Measurements from ENCODE around the gene GRIN3A.
"Not testable (repeated sequence)": the region's sequence is repeated elsewhere in the genome, so short reads cannot be mapped to it uniquely, and the experiment has no call there.

Gene GRIN3A

GRCh38 chr9:101566904-101567724 is 171.3 kb downstream of the GRIN3A start:
- Histone ChIP-seq H3K27me3 (ENCODE audit: insufficient read depth, low read depth, severe bottlenecking) (no peaks in the 10 kb centered on the region), H3K36me3 (peaks cover 50% of the 10 kb centered on the region)
- DNase-seq = peak; percentile 33

DNA sequence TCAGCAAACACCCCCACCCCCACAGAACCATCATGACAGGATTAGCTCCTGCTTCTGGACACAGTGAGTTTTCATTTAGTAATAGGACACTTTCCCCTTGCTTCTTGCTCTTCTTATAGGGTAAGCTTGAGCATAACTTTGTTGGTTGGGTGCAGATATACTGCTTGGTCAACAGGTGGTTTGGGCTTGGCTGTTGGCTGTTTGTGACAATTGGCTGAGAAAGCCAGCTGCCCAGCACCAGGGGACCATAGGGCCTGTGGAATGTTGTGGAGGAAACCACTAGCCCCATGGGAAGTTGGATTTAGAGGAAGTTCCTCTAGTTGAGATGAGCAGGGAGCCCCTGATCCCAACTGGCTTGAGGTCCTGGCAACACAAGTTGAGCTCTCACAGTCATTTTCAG is 174.2 kb downstream of the GRIN3A start:
- no peaks in the 10 kb centered on the region for H3K9me3 ChIP-seq (ENCODE audit: severe bottlenecking)
- no peaks in the 10 kb centered on the region for H3K27me3 ChIP-seq (ENCODE audit: insufficient read depth, low read depth, severe bottlenecking)
- H3K27ac ChIP-seq = no peak overlapping the region
- TF ChIP-seq, protein P1, sequence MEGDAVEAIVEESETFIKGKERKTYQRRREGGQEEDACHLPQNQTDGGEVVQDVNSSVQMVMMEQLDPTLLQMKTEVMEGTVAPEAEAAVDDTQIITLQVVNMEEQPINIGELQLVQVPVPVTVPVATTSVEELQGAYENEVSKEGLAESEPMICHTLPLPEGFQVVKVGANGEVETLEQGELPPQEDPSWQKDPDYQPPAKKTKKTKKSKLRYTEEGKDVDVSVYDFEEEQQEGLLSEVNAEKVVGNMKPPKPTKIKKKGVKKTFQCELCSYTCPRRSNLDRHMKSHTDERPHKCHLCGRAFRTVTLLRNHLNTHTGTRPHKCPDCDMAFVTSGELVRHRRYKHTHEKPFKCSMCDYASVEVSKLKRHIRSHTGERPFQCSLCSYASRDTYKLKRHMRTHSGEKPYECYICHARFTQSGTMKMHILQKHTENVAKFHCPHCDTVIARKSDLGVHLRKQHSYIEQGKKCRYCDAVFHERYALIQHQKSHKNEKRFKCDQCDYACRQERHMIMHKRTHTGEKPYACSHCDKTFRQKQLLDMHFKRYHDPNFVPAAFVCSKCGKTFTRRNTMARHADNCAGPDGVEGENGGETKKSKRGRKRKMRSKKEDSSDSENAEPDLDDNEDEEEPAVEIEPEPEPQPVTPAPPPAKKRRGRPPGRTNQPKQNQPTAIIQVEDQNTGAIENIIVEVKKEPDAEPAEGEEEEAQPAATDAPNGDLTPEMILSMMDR (IDR thresholded peaks at IDR 0.05; ENCODE audit: low read depth, low read length) = no peak
- DNase-seq = no peak
- H3K36me3 ChIP-seq = peaks cover 74% of the 10 kb centered on the region
- H3K4me3 ChIP-seq (ENCODE audit: low read depth, low read length) = no peak overlapping the region

More at GRCh38 chr9:101566904-101567724, 171.3 kb downstream of the GRIN3A start:
- no peak overlapping the region for H3K27ac ChIP-seq
- H3K9me3 ChIP-seq (ENCODE audit: severe bottlenecking) = no peaks in the 10 kb centered on the region
- TF ChIP-seq, protein P1 (IDR thresholded peaks at IDR 0.05; ENCODE audit: low read depth, low read length) = peak; percentile 75
- H3K4me3 ChIP-seq (ENCODE audit: low read depth, low read length) = no peak overlapping the region

GRCh38 chr9:101562966-101563365 is 175.5 kb downstream of the GRIN3A start:
- Histone ChIP-seq H3K27ac (no peak overlapping the region), H3K27me3 (ENCODE audit: insufficient read depth, low read depth, severe bottlenecking) (no peaks in the 10 kb centered on the region), H3K36me3 (peaks cover 82% of the 10 kb centered on the region), H3K4me3 (ENCODE audit: low read depth, low read length) (no peak overlapping the region), H3K9me3 (ENCODE audit: severe bottlenecking) (no peaks in the 10 kb centered on the region)
- TF ChIP-seq, protein P1 (IDR thresholded peaks at IDR 0.05; ENCODE audit: low read depth, low read length) = no peak
- DNase-seq = no peak

DNA sequence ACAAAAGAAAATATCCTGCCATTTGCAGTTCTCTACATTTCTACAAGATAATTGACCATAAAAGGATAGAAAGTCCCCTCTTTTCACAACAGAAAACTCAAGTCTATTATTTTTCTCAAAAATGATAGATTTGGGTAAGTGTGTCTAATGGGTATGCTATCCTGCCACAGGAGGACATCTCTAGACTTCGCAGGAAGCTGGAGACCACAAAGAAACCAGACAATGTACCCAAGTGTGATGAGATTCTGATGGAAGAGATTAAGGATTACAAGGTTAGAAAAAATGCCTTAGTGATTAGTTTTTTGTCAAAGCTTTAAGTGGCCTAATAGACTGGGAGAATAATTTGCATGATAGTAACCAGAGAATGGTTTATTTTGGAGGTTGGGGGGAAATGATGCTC is 176.7 kb downstream of the GRIN3A start:
- Histone ChIP-seq H3K27ac (no peak overlapping the region), H3K27me3 (ENCODE audit: insufficient read depth, low read depth, severe bottlenecking) (no peaks in the 10 kb centered on the region), H3K36me3 (peaks cover 84% of the 10 kb centered on the region), H3K4me3 (ENCODE audit: low read depth, low read length) (no peak overlapping the region), H3K9me3 (ENCODE audit: severe bottlenecking) (no peaks in the 10 kb centered on the region)
- TF ChIP-seq, protein P1 (IDR thresholded peaks at IDR 0.05; ENCODE audit: low read depth, low read length) = no peak
- no peak for DNase-seq

- peaks cover 91% of the 10 kb centered on the region for H3K36me3 ChIP-seq
- DNase-seq = peak; percentile 49
- not testable (repeated sequence) for H3K27ac ChIP-seq; H3K27me3 ChIP-seq (ENCODE audit: insufficient read depth, low read depth, severe bottlenecking); H3K9me3 ChIP-seq (ENCODE audit: severe bottlenecking); H3K4me3 ChIP-seq (ENCODE audit: low read depth, low read length)
Observed at GRCh38 chr9:101549472-101550098, 188.9 kb downstream of the GRIN3A start.

GRCh38 chr9:101543098-101543735 is 195.2 kb downstream of the GRIN3A start:
- TF ChIP-seq, protein P1 (IDR thresholded peaks at IDR 0.05; ENCODE audit: low read depth, low read length) = no peak
- H3K27ac ChIP-seq = no peak overlapping the region
- H3K27me3 ChIP-seq (ENCODE audit: insufficient read depth, low read depth, severe bottlenecking) = no peaks in the 10 kb centered on the region
- H3K4me3 ChIP-seq (ENCODE audit: low read depth, low read length) = no peak overlapping the region
- peaks cover 79% of the 10 kb centered on the region for H3K36me3 ChIP-seq
- no peaks in the 10 kb centered on the region for H3K9me3 ChIP-seq (ENCODE audit: severe bottlenecking)
- no peak for DNase-seq

Measured in WERI-Rb-1 (cell line).